Thyroid gland (tissue), 4 donors: ENCODE measurements around the gene FAM76A.

ENCODE experiments used
- CTCF ChIP-seq, 6 experiments: fragments of 200-600 bp in 3 of 6; fragments of 450-650 bp in 3 of 6; sonication (generic) in 3 of 6; IDR thresholded peaks; one replicate each; pipeline ENCODE4 v1.5.1; 2016 to 2019; ENCODE audit warnings: antibody characterized with exemption in 6 of 6, mild to moderate bottlenecking in 2 of 6, inconsistent platforms in 1 of 6, moderate library complexity in 1 of 6
- POLR2A ChIP-seq, 2 donors: fragments of 450-650 bp; IDR thresholded peaks; one replicate each; pipeline ENCODE4 v1.6.1; 2017; ENCODE audit warnings: antibody characterized with exemption in 2 of 2, mild to moderate bottlenecking in 2 of 2, moderate library complexity in 1 of 2

- TF ChIP-seq CTCF (IDR thresholded peaks at IDR 0.05) (no peak), POLR2A (IDR thresholded peaks at IDR 0.05) (no peak)
Observed at GRCh38 chr1:27787895-27788294, 62.1 kb downstream of the FAM76A start.
